Neural cell (in vitro differentiated cells): ENCODE measurements around the gene CAPN14. TPM values are rescaled to one million over a fixed set of nuclear protein-coding genes. Genes with fewer than 3 reads are reported as not detected.

Experiments
- H2AFZ ChIP-seq: fragments of 200-600, 300-800 bp; sonication (generic), shearing (Covaris generic); 2 replicates; pipeline ENCODE4 v1.6.0; 2014; ENCODE audit warnings: low read depth, mild to moderate bottlenecking, antibody characterized with exemption, low read length, moderate library complexity
- H3F3A ChIP-seq: fragments of 200-600 bp; shearing (Covaris generic); 2 replicates; pipeline ENCODE4 v1.6.1; 2016; ENCODE audit warnings: mild to moderate bottlenecking, moderate library complexity, mixed read lengths, antibody characterized with exemption, low read length; ENCODE audit not compliant: insufficient read depth, poor library complexity, severe bottlenecking
- H3K27ac ChIP-seq: fragments of 200-600, 300-800 bp; sonication (generic), shearing (Covaris generic); 2 replicates; pipeline ENCODE4 v1.5.1; 2014; ENCODE audit warnings: mild to moderate bottlenecking, low read length, moderate library complexity
- H3K27me3 ChIP-seq: fragments of 300-800, 200-600 bp; sonication (generic), shearing (Covaris generic); 2 replicates; pipeline ENCODE4 v1.6.0; 2014; ENCODE audit warnings: mild to moderate bottlenecking, low read depth, low read length, moderate library complexity; ENCODE audit not compliant: insufficient read depth
- H3K36me3 ChIP-seq: fragments of 300-800, 200-600 bp; sonication (generic), shearing (Covaris generic); 2 replicates; pipeline ENCODE4 v1.5.1; 2014; ENCODE audit warnings: mild to moderate bottlenecking, antibody characterized with exemption, low read length, moderate library complexity; ENCODE audit not compliant: insufficient read depth
- H3K4me2 ChIP-seq: fragments of 300-800, 200-600 bp; sonication (generic), shearing (Covaris generic); 2 replicates; pipeline ENCODE4 v1.6.0; 2014; ENCODE audit warnings: mild to moderate bottlenecking, low read length
- H3K4me3 ChIP-seq: fragments of 300-800, 200-600 bp; sonication (generic), shearing (Covaris generic); 2 replicates; pipeline ENCODE4 v1.5.1; 2014; ENCODE audit warnings: mild to moderate bottlenecking, low read length, moderate library complexity
- H3K79me2 ChIP-seq: fragments of 200-600 bp; shearing (Covaris generic); replicated peaks from 2 replicates; pipeline ENCODE4 v1.6.0; 2014; ENCODE audit warnings: mild to moderate bottlenecking, low read length, moderate library complexity; ENCODE audit not compliant: insufficient read depth
- H3K9ac ChIP-seq: fragments of 300-800, 200-600 bp; sonication (generic), shearing (Covaris generic); 2 replicates; pipeline ENCODE4 v1.6.1; 2016; ENCODE audit warnings: mild to moderate bottlenecking, low read length, mixed read lengths
- H3K9me2 ChIP-seq: fragments of 200-600 bp; shearing (Covaris generic); 2 replicates; pipeline ENCODE4 v1.6.1; 2016; ENCODE audit warnings: mild to moderate bottlenecking, low read length, mixed read lengths; ENCODE audit not compliant: insufficient read depth
- H3K9me3 ChIP-seq: fragments of 200-600, 300-800 bp; sonication (generic), shearing (Covaris generic); 2 replicates; pipeline ENCODE4 v1.6.1; 2016; ENCODE audit warnings: mild to moderate bottlenecking, mixed run types, low read length, moderate library complexity, mixed read lengths
- H4K20me1 ChIP-seq: fragments of 200-600 bp; shearing (Covaris generic); 2 replicates; pipeline ENCODE4 v1.6.1; 2016; ENCODE audit warnings: mild to moderate bottlenecking, mixed run types; ENCODE audit not compliant: insufficient read depth
- EP300 ChIP-seq: fragments of 450-650 bp; conservative IDR thresholded peaks from 2 replicates; pipeline ENCODE4 v1.6.1; 2014; ENCODE audit warnings: antibody characterized with exemption, mild to moderate bottlenecking, moderate library complexity; ENCODE audit not compliant: poor library complexity, severe bottlenecking
- EZH2 ChIP-seq: fragments of 200-600, 300-800 bp; shearing (Covaris generic), sonication (generic); IDR thresholded peaks from 2 replicates; pipeline ENCODE4 v1.6.1; 2014; ENCODE audit warnings: antibody characterized with exemption, low read length, borderline replicate concordance, mild to moderate bottlenecking; ENCODE audit not compliant: insufficient read depth, poor library complexity, severe bottlenecking
- MXI1 ChIP-seq: fragments of 450-650 bp; conservative IDR thresholded peaks from 2 replicates; pipeline ENCODE4 v1.6.1; 2014; ENCODE audit warnings: antibody characterized with exemption, mild to moderate bottlenecking; ENCODE audit not compliant: poor library complexity, severe bottlenecking
- POLR2AphosphoS5 ChIP-seq: IDR thresholded peaks from 2 replicates; pipeline ENCODE4 v1.6.1; 2012
- RAD21 ChIP-seq: fragments of 450-650 bp; conservative IDR thresholded peaks from 2 replicates; pipeline ENCODE4 v1.6.1; 2014; ENCODE audit warnings: antibody characterized with exemption, mild to moderate bottlenecking, moderate library complexity
- REST ChIP-seq: IDR thresholded peaks from 2 replicates; pipeline ENCODE4 v1.6.1; 2012; ENCODE audit warnings: borderline replicate concordance
- SMC3 ChIP-seq: fragments of 450-650 bp; conservative IDR thresholded peaks from 2 replicates; pipeline ENCODE4 v1.6.1; 2014; ENCODE audit warnings: antibody characterized with exemption, mild to moderate bottlenecking, moderate library complexity; ENCODE audit not compliant: poor library complexity
- TAF1 ChIP-seq: IDR thresholded peaks from 2 replicates; pipeline ENCODE4 v1.6.1; 2012; ENCODE audit warnings: low read depth
- polyA plus RNA-seq: library from polyadenylated mRNA; depleted of rRNA; stranded (reverse); fragments of >200 nt; gene quantifications from 2 replicates; pipeline ENCODE4 v1.2.3, GENCODE V29; 2014
- TF ChIP-seq, protein P1 (sequence below): fragments of 450-650 bp; IDR thresholded peaks from 2 replicates; pipeline ENCODE4 v1.5.1; 2014; ENCODE audit warnings: antibody characterized with exemption, mild to moderate bottlenecking, moderate library complexity; ENCODE audit not compliant: poor library complexity, severe bottlenecking

Gene CAPN14
- polyA plus RNA-seq, 1 donor from 2014 or later: 2.1 TPM

DNA sequence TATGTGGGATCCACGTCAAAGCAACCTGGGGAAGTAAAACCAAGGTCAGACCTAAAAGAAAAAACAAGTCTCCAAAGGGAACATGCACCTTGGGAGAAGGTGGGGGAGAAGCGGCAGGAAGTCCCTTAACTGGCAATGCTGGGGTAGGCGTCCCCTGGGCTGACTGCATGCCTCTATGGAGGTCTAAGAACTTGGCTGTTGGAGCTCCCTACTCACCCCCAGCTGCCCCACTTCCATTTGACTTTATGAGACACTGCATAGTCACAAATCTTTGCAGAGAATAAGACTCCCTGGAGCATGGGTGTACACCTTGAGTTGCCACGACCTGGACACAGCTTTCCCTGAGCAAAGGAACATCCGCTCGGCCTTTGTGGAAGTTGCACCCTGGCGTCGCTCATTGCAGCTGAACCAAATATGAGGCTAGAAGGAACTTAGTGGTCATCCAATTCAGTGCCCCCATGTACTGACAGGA is 2.8 kb downstream of the CAPN14 start:
- Histone ChIP-seq H3K79me2 (no peaks in the 10 kb centered on the region), H3K4me3 (no peak overlapping the region), H4K20me1 (no peaks in the 10 kb centered on the region), H3F3A (no peaks in the 10 kb centered on the region), H3K9me3 (no peaks in the 10 kb centered on the region), H3K4me2 (no peak overlapping the region), H3K9me2 (no peaks in the 10 kb centered on the region), H3K27ac (no peak overlapping the region), H3K9ac (no peak overlapping the region), H2AFZ (no peak overlapping the region), H3K36me3 (no peaks in the 10 kb centered on the region), H3K27me3 (no peaks in the 10 kb centered on the region)
- TF ChIP-seq RAD21 (no peak), MXI1 (no peak), EZH2 (no peak), TAF1 (no peak), POLR2AphosphoS5 (no peak), EP300 (no peak), REST (no peak), SMC3 (no peak)
- TF ChIP-seq, protein P1, sequence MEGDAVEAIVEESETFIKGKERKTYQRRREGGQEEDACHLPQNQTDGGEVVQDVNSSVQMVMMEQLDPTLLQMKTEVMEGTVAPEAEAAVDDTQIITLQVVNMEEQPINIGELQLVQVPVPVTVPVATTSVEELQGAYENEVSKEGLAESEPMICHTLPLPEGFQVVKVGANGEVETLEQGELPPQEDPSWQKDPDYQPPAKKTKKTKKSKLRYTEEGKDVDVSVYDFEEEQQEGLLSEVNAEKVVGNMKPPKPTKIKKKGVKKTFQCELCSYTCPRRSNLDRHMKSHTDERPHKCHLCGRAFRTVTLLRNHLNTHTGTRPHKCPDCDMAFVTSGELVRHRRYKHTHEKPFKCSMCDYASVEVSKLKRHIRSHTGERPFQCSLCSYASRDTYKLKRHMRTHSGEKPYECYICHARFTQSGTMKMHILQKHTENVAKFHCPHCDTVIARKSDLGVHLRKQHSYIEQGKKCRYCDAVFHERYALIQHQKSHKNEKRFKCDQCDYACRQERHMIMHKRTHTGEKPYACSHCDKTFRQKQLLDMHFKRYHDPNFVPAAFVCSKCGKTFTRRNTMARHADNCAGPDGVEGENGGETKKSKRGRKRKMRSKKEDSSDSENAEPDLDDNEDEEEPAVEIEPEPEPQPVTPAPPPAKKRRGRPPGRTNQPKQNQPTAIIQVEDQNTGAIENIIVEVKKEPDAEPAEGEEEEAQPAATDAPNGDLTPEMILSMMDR: no peak

DNA sequence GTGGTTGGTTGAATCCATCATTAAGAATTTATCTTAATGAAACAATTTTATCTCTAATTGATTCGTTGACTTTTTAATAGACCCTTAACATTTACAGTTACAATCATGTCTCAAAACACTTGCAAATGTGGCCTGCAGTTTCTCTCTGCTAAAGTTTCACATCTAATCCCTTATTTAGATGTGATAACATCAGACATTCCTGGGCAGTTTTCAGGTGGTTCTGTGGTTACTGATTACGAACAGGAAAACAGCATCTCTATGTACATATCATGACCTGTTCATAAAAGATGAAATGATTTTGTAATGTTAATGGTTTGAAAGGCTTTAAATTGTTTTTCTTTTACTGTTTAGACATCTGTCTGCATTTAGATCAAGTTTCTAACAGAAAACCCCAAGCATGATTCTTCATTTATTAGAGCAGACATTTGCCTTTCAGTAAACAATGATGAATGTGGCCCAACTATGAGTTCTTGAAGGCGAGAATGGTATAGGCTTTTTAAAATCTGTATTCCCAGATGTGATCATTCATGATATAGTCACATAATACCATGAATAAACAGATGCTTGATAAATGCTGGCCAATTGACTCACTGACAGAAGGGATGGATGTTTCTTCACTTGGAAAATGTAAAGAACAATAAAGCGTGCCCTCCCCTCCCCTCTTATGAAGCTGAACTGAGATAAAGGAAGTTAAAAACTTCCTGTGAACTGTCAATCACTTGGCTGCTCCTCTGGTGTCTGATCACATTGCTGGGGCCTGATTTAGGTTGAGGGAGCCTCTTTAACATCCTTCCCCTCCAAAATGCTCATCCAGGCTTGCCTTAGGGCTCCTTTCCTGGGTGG is 3.5 kb downstream of the CAPN14 start:
- Histone ChIP-seq H3K9me3 (no peaks in the 10 kb centered on the region), H3K9me2 (no peaks in the 10 kb centered on the region), H3K27ac (no peak overlapping the region), H3K79me2 (no peaks in the 10 kb centered on the region), H3K36me3 (no peaks in the 10 kb centered on the region), H3K9ac (no peak overlapping the region), H3F3A (no peaks in the 10 kb centered on the region), H3K4me3 (no peak overlapping the region), H3K27me3 (no peaks in the 10 kb centered on the region), H3K4me2 (no peak overlapping the region), H4K20me1 (no peaks in the 10 kb centered on the region), H2AFZ (no peak overlapping the region)
- TF ChIP-seq MXI1 (no peak), REST (no peak), SMC3 (no peak), RAD21 (no peak), EP300 (no peak), POLR2AphosphoS5 (no peak), EZH2 (no peak), TAF1 (no peak)
- TF ChIP-seq, protein P1: no peak
